Hepatocyte (in vitro differentiated cells): ENCODE measurements around the gene CALCA. TPM values are rescaled to one million over a fixed set of nuclear protein-coding genes. Genes with fewer than 3 reads are reported as not detected.

Experiments
- DNase-seq: peaks from one replicate; pipeline ENCODE4 v3.0.0-alpha.2; 2016; ENCODE audit warnings: low spot score
- H2AFZ ChIP-seq: fragments of 200-600 bp; sonication (generic); 2 replicates; pipeline ENCODE4 v1.6.0; 2016; ENCODE audit warnings: antibody characterized with exemption, mild to moderate bottlenecking
- H3K27ac ChIP-seq: fragments of 200-600 bp; sonication (generic); 2 replicates; pipeline ENCODE4 v1.5.1; 2016; ENCODE audit warnings: mild to moderate bottlenecking
- H3K27me3 ChIP-seq: fragments of 200-600 bp; sonication (generic); 2 replicates; pipeline ENCODE4 v1.6.1; 2016
- H3K36me3 ChIP-seq: fragments of 200-600 bp; sonication (generic); replicated peaks from 2 replicates; pipeline ENCODE4 v1.5.1; 2016; ENCODE audit warnings: low read depth; ENCODE audit not compliant: insufficient read depth
- H3K4me1 ChIP-seq: fragments of 200-600 bp; sonication (generic); 2 replicates; pipeline ENCODE4 v1.5.1; 2016; ENCODE audit warnings: mild to moderate bottlenecking, moderate library complexity; ENCODE audit not compliant: insufficient read depth
- H3K4me2 ChIP-seq: fragments of 200-600 bp; sonication (generic); 2 replicates; pipeline ENCODE4 v1.6.0; 2016
- H3K4me3 ChIP-seq: fragments of 200-600 bp; sonication (generic); 2 replicates; pipeline ENCODE4 v1.5.1; 2016; ENCODE audit warnings: mild to moderate bottlenecking
- H3K79me2 ChIP-seq: fragments of 200-600 bp; sonication (generic); 2 replicates; pipeline ENCODE4 v1.6.0; 2017; ENCODE audit warnings: mild to moderate bottlenecking
- H3K9me2 ChIP-seq: fragments of 200-600 bp; sonication (generic); replicated peaks from 2 replicates; pipeline ENCODE4 v1.6.0; 2017; ENCODE audit warnings: mild to moderate bottlenecking; ENCODE audit not compliant: insufficient read depth
- H3K9me3 ChIP-seq: fragments of 200-600 bp; sonication (generic); 2 replicates; pipeline ENCODE4 v1.5.1; 2016; ENCODE audit warnings: low read depth, mild to moderate bottlenecking
- H4K20me1 ChIP-seq: fragments of 200-600 bp; sonication (generic); 2 replicates; pipeline ENCODE4 v1.6.0; 2016; ENCODE audit warnings: mild to moderate bottlenecking; ENCODE audit not compliant: insufficient read depth, poor library complexity, severe bottlenecking
- EZH2 ChIP-seq: fragments of 200-600 bp; sonication (generic); IDR thresholded peaks from 2 replicates; pipeline ENCODE4 v1.6.1; 2016; ENCODE audit warnings: antibody characterized with exemption, mild to moderate bottlenecking, borderline replicate concordance
- EZH2phosphoT487 ChIP-seq: fragments of 200-600 bp; sonication (generic); IDR thresholded peaks from one replicate; pipeline ENCODE4 v1.6.1; 2018; ENCODE audit warnings: antibody characterized with exemption, mild to moderate bottlenecking, low read depth, moderate library complexity; ENCODE audit not compliant: unreplicated experiment, severe bottlenecking
- WGBS: methylation state at CpG from one replicate; pipeline ENCODE4 v1.1.6; 2016; ENCODE audit warnings: low lambda C conversion rate; ENCODE audit errors: missing lambda C conversion rate; 5-methylcytosine and 5-hydroxymethylcytosine counted together
- polyA plus RNA-seq: library from polyadenylated mRNA; unstranded; fragments of >200 nt; fragmentation: Nextera tagmentation; extraction: Ambion mirVana; gene quantifications from 2 replicates; pipeline ENCODE4 v1.2.1, GENCODE V29; 2016
- total RNA-seq: library from RNA; depleted of rRNA; stranded (reverse); fragments of >200 nt; gene quantifications from 2 replicates; pipeline ENCODE4 v1.2.3, GENCODE V29; 2014
- TF ChIP-seq, protein P1 (sequence below): fragments of 200-600 bp; sonication (generic); IDR thresholded peaks from 2 replicates; pipeline ENCODE4 v1.5.1; 2016; ENCODE audit warnings: antibody characterized with exemption, mild to moderate bottlenecking; ENCODE audit not compliant: poor library complexity

The CALCA gene
- total and polyA plus RNA-seq, 2 experiments from 2014 or later, result not detected

DNA sequence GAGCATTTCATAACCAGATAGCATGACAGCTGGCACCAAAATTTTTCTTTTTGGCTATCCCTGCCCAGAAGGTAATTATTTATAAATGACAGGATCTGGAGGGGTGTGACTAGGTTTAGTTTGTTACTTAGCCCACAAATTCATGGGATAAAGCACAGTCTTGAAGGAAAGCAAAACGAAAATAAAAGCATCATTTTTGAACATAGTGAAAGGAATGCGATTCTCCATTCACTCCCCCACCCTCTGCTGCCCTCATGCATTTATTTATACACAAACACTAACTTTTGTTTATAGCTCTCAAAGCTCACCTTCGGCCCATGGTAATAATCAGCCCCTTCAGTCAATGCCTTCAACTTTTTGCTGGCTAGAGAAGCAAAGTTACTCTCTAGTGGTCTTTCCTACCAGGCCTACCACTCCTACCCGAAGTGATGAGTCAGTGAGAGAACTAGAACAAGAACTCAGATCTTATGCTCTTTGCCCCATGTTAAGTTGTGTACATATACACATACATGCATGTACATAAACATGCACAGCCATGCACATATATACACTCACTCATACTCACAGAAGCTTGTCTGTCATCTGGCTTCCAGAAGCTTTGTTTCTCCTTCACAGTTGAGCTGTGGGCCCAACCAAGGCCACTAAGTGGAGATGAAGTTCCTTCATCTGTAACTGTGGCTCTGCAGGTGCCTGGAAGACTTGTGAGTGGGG, 22.6 kb downstream of the CALCA start:
- no peaks in the 10 kb centered on the region for H3K27me3 ChIP-seq
- no peaks in the 10 kb centered on the region for H3K79me2 ChIP-seq
- H3K4me3 ChIP-seq, result no peak overlapping the region
- H3K27ac ChIP-seq, result no peak overlapping the region
- 89% methylated on average over 4 of the region's 4 CpGs for WGBS
- no peaks in the 10 kb centered on the region for H4K20me1 ChIP-seq
- no peaks in the 10 kb centered on the region for H3K4me1 ChIP-seq
- no peaks in the 10 kb centered on the region for H3K36me3 ChIP-seq
- H2AFZ ChIP-seq, result no peak overlapping the region
- no peaks in the 10 kb centered on the region for H3K9me3 ChIP-seq
- no peaks in the 10 kb centered on the region for H3K9me2 ChIP-seq
- no peak overlapping the region for H3K4me2 ChIP-seq
- no peak for DNase-seq
- TF ChIP-seq EZH2 (no peak), EZH2phosphoT487 (no peak)
- TF ChIP-seq, protein P1, sequence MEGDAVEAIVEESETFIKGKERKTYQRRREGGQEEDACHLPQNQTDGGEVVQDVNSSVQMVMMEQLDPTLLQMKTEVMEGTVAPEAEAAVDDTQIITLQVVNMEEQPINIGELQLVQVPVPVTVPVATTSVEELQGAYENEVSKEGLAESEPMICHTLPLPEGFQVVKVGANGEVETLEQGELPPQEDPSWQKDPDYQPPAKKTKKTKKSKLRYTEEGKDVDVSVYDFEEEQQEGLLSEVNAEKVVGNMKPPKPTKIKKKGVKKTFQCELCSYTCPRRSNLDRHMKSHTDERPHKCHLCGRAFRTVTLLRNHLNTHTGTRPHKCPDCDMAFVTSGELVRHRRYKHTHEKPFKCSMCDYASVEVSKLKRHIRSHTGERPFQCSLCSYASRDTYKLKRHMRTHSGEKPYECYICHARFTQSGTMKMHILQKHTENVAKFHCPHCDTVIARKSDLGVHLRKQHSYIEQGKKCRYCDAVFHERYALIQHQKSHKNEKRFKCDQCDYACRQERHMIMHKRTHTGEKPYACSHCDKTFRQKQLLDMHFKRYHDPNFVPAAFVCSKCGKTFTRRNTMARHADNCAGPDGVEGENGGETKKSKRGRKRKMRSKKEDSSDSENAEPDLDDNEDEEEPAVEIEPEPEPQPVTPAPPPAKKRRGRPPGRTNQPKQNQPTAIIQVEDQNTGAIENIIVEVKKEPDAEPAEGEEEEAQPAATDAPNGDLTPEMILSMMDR, result no peak

DNA sequence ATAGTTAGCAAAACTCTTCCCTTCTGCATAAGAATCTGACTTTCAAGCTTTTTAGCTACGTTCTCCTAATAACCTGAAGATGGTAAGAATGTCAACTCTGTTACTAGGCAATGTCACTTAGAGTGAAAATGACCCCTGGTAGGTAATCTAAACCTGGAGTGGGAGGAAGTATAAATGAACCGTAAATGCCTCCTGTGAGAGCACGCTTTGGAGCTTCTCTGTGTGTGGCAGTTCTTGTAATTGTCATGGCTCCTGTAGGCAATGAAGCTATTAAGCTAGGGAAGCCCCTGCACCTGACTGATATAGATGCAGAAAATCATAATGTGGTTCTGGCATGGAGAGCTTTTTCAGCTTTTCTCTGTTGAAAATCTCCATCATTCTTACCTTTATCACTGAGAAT, 29.4 kb downstream of the CALCA start:
- Histone ChIP-seq H3K4me3 (no peak overlapping the region), H3K9me2 (no peaks in the 10 kb centered on the region), H3K27me3 (no peaks in the 10 kb centered on the region), H3K4me2 (no peak overlapping the region), H3K27ac (no peak overlapping the region), H3K4me1 (no peaks in the 10 kb centered on the region), H3K9me3 (no peaks in the 10 kb centered on the region), H2AFZ (no peak overlapping the region), H4K20me1 (no peaks in the 10 kb centered on the region), H3K36me3 (no peaks in the 10 kb centered on the region), H3K79me2 (no peaks in the 10 kb centered on the region)
- 79% methylated on average over 3 of the region's 3 CpGs for WGBS
- no peak for DNase-seq
- TF ChIP-seq, protein P1, result no peak
- TF ChIP-seq EZH2phosphoT487 (no peak), EZH2 (no peak)

DNA sequence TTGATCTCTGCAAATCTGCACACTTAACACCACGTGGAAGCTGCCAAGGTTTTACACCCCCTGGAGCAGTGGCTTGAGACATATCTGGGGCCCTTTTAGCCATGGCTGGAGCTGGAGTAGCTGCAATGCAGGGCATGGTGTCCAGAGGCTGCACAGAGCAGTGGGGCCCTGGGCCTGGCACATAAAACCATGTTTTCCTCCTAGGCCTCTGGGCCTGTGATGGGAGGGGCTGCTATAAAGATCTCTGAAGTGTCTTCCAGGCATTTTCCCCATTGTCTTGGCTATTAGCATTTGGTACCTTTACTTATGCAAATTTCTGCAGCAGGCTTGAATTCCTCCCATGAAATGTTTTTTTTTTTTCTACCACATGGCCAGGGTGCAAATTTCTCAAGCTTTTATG, 33.2 kb downstream of the CALCA start:
- TF ChIP-seq EZH2, result no peak
- TF ChIP-seq, protein P1, result no peak
- TF ChIP-seq EZH2phosphoT487, result no peak
- Histone ChIP-seq H3K27ac (no peak overlapping the region), H3K4me2 (no peak overlapping the region), H3K36me3 (no peaks in the 10 kb centered on the region), H3K9me3 (no peaks in the 10 kb centered on the region), H3K79me2 (no peaks in the 10 kb centered on the region), H3K27me3 (no peaks in the 10 kb centered on the region), H2AFZ (no peak overlapping the region), H3K9me2 (no peaks in the 10 kb centered on the region), H4K20me1 (no peaks in the 10 kb centered on the region), H3K4me1 (no peaks in the 10 kb centered on the region), H3K4me3 (no peak overlapping the region)
- no peak for DNase-seq
- 75% methylated on average over 1 of the region's 1 CpG for WGBS
